Transverse colon (tissue), 4 donors: Measurements from ENCODE around the gene WASL.

Experiments
- EP300 ChIP-seq: sonication (generic); formaldehyde crosslinking; IDR thresholded peaks from one replicate; pipeline ENCODE4 v1.6.1; 2017; ENCODE audit warnings: antibody characterized with exemption, low read depth
- POLR2A ChIP-seq: fragments of 450-650 bp; IDR thresholded peaks from one replicate; pipeline ENCODE4 v1.6.1; 2016; ENCODE audit warnings: antibody characterized with exemption, mild to moderate bottlenecking, moderate library complexity
- POLR2AphosphoS5 ChIP-seq, 3 donors: sonication (generic); formaldehyde crosslinking; IDR thresholded peaks; one replicate each; pipeline ENCODE4 v1.6.1; 2016; ENCODE audit warnings: antibody characterized with exemption in 3 of 3
- TF ChIP-seq, protein P1 (sequence below), 5 experiments: fragments of 200-600 bp in 3 of 5; fragments of 450-650 bp in 2 of 5; sonication (generic) in 3 of 5; IDR thresholded peaks; 1 replicate in 2 of 5; 2 replicates in 3 of 5; pipeline ENCODE4 v1.5.1; 2016 to 2017; ENCODE audit warnings: antibody characterized with exemption in 5 of 5, inconsistent platforms in 3 of 5, mild to moderate bottlenecking in 2 of 5, moderate library complexity in 1 of 5

DNA sequence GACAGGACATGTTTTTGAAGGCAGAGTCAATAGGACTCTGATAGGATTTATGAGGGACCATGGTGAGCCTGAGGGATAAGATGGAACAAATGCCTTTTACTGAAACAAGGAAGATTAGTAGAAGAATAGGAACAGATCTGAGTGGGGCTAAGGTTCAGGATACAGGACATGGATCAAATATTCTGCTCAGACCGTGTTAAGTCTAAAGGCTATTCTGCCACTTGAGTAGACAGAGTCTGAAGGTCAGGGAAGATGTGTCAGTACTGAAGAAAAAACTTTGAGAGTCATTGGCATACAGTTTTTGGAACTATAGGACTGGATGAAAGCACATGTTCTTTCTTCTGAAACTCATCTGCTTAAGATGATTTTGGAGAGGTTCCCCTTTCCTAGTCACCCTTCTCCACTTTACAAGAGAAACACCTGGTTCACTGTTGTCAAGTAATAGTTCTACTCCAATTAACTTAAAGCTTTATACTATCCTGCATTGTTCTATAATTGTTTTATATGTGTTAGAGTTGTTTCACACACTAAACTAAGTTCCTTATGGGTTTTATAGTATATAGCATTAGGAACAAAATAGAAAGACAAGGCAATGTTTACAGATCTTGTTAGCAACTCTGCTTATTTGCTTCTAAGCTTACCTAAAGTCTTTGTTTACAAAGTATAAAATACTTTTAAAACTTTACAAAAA is 43.4 kb downstream of the WASL start:
- TF ChIP-seq, protein P1, sequence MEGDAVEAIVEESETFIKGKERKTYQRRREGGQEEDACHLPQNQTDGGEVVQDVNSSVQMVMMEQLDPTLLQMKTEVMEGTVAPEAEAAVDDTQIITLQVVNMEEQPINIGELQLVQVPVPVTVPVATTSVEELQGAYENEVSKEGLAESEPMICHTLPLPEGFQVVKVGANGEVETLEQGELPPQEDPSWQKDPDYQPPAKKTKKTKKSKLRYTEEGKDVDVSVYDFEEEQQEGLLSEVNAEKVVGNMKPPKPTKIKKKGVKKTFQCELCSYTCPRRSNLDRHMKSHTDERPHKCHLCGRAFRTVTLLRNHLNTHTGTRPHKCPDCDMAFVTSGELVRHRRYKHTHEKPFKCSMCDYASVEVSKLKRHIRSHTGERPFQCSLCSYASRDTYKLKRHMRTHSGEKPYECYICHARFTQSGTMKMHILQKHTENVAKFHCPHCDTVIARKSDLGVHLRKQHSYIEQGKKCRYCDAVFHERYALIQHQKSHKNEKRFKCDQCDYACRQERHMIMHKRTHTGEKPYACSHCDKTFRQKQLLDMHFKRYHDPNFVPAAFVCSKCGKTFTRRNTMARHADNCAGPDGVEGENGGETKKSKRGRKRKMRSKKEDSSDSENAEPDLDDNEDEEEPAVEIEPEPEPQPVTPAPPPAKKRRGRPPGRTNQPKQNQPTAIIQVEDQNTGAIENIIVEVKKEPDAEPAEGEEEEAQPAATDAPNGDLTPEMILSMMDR (IDR thresholded peaks at IDR 0.05), result no peak
- TF ChIP-seq EP300 (no peak), POLR2AphosphoS5 (IDR thresholded peaks at IDR 0.05) (peak in 2 of 3 donors; percentile 22 to 36), POLR2A (no peak)
